Body of pancreas (tissue), 4 donors: ENCODE results near the gene GADD45A.

Experiments used
- POLR2A ChIP-seq, 3 donors: fragments of 450-650 bp; IDR thresholded peaks; one replicate each; pipeline ENCODE4 v1.6.1; 2016; ENCODE audit warnings: antibody characterized with exemption in 3 of 3, mild to moderate bottlenecking in 2 of 3
- TF ChIP-seq, protein P1 (sequence below), 7 experiments: fragments of 450-650 bp in 4 of 7; fragments of 200-600 bp in 3 of 7; sonication (generic) in 3 of 7; IDR thresholded peaks; one replicate each; pipeline ENCODE4 v1.5.1; 2016 to 2019; ENCODE audit warnings: antibody characterized with exemption in 7 of 7

- TF ChIP-seq, protein P1, sequence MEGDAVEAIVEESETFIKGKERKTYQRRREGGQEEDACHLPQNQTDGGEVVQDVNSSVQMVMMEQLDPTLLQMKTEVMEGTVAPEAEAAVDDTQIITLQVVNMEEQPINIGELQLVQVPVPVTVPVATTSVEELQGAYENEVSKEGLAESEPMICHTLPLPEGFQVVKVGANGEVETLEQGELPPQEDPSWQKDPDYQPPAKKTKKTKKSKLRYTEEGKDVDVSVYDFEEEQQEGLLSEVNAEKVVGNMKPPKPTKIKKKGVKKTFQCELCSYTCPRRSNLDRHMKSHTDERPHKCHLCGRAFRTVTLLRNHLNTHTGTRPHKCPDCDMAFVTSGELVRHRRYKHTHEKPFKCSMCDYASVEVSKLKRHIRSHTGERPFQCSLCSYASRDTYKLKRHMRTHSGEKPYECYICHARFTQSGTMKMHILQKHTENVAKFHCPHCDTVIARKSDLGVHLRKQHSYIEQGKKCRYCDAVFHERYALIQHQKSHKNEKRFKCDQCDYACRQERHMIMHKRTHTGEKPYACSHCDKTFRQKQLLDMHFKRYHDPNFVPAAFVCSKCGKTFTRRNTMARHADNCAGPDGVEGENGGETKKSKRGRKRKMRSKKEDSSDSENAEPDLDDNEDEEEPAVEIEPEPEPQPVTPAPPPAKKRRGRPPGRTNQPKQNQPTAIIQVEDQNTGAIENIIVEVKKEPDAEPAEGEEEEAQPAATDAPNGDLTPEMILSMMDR (IDR thresholded peaks at IDR 0.05) = no peak
- no peak for TF ChIP-seq POLR2A (IDR thresholded peaks at IDR 0.05)
Measured at GRCh38 chr1:67676946-67677345, 8.1 kb upstream of the GADD45A start.
